CD4-positive, alpha-beta T cell (primary cell): Measurements from ENCODE around the gene SKIL. TPM values are rescaled to one million over a fixed set of nuclear protein-coding genes. Genes with fewer than 3 reads are reported as not detected.

Experiments
- ATAC-seq: fragments of 200-7000 bp; cut with Tn5 transposase; one replicate; pipeline ENCODE4 v1.10.0; 2022; ENCODE audit warnings: mild to moderate bottlenecking; ENCODE audit not compliant: poor library complexity
- CTCF ChIA-PET: fragments of 350-600 bp; sonication (Branson Sonifier 250); formaldehyde crosslinking; loops from one replicate; lab custom pipeline; 2021; ENCODE audit warnings: antibody characterized with exemption, inconsistent platforms; lab: Charles Lee
- POLR2A ChIA-PET: fragments of 350-600 bp; sonication (Branson Sonifier 250); formaldehyde crosslinking; loops from one replicate; lab custom pipeline; 2021; ENCODE audit warnings: antibody characterized with exemption, inconsistent platforms; lab: Charles Lee
- DNase-seq, 14 experiments: peaks; one replicate each; pipeline ENCODE4 v3.0.0-alpha.2; 2013 to 2020; ENCODE audit warnings: mixed read lengths in 2 of 14
- H3K27ac ChIP-seq, 2 donors: one replicate each; pipeline versions ENCODE4 v1.5.1 to v1.7.0; 2013; ENCODE audit warnings: low read length in 2 of 2, low read depth in 1 of 2, mild to moderate bottlenecking in 1 of 2
- H3K27me3 ChIP-seq, 2 experiments: 1 replicate in 1 of 2; 2 replicates in 1 of 2; pipeline versions ENCODE4 v1.6.1 to v1.7.0; 2013; ENCODE audit warnings: low read length in 2 of 2, control low read depth in 1 of 2, mild to moderate bottlenecking in 1 of 2, moderate library complexity in 1 of 2; ENCODE audit not compliant: insufficient read depth in 2 of 2, control insufficient read depth in 1 of 2
- H3K36me3 ChIP-seq: one replicate; pipeline ENCODE4 v1.6.1; 2013; ENCODE audit warnings: low read length, control low read depth; ENCODE audit not compliant: insufficient read depth
- H3K4me1 ChIP-seq: one replicate; pipeline ENCODE4 v1.6.1; 2013; ENCODE audit warnings: low read length, control low read depth; ENCODE audit not compliant: insufficient read depth
- H3K4me3 ChIP-seq: one replicate; pipeline ENCODE4 v1.5.1; 2013; ENCODE audit warnings: mild to moderate bottlenecking, low read length, moderate library complexity
- H3K9me3 ChIP-seq, 2 experiments: 1 replicate in 1 of 2; 2 replicates in 1 of 2; pipeline versions ENCODE4 v1.6.1 to v1.7.0; 2013; ENCODE audit warnings: low read length in 2 of 2, mild to moderate bottlenecking in 2 of 2, control low read depth in 1 of 2, moderate library complexity in 1 of 2; ENCODE audit not compliant: control insufficient read depth in 1 of 2, insufficient read depth in 1 of 2
- H3K27ac Mint-ChIP-seq: one replicate; pipeline ENCODE4 v1.8.0; 2020; ENCODE audit warnings: mixed read lengths
- H3K27me3 Mint-ChIP-seq: one replicate; pipeline ENCODE4 v1.8.0; 2021; ENCODE audit warnings: mixed read lengths
- H3K36me3 Mint-ChIP-seq: one replicate; pipeline ENCODE4 v1.8.0; 2021; ENCODE audit warnings: low read depth, mixed read lengths
- H3K4me1 Mint-ChIP-seq: one replicate; pipeline ENCODE4 v1.8.0; 2021; ENCODE audit warnings: low read depth, mixed read lengths
- H3K4me3 Mint-ChIP-seq: one replicate; pipeline ENCODE4 v1.8.0; 2020; ENCODE audit warnings: mild to moderate bottlenecking, mixed read lengths
- H3K9me3 Mint-ChIP-seq: one replicate; pipeline ENCODE4 v1.8.0; 2020; ENCODE audit warnings: mixed read lengths
- intact Hi-C, 2 experiments: fragments of 100-400 bp; cut with DNase I in 1 of 2; cut with micrococcal nuclease in 1 of 2; formaldehyde crosslinking; loops; one replicate each; pipeline versions ENCODE4 v1.15.1 to v1.9.0; 2023 to 2025; cut with DNase I, micrococcal nuclease
- total RNA-seq, 174 experiments: library from RNA in 2 of 174; stranded (reverse) in 2 of 174; gene quantifications; one replicate each; pipeline ENCODE4 v1.2.3 and lab custom pipeline; 2021 to 2026
- TF ChIP-seq, protein P1 (sequence below): fragments of 200-600 bp; IDR thresholded peaks from one replicate; pipeline ENCODE4 v1.8.0; 2022; ENCODE audit warnings: antibody characterized with exemption, mild to moderate bottlenecking

The SKIL gene
- total RNA-seq, 2 experiments from 2014 or later = 121 to 130 TPM

DNA sequence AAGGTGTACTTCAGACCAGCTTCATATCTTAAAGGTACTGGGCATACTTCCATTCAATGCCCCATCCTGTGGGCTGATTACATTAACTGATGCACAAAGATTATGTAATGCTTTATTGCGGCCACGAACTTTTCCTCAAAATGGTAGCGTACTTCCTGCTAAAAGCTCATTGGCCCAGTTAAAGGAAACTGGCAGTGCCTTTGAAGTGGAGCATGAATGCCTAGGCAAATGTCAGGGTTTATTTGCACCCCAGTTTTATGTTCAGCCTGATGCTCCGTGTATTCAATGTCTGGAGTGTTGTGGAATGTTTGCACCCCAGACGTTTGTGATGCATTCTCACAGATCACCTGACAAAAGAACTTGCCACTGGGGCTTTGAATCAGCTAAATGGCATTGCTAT is 3.4 kb downstream of the SKIL start:
- Mint-ChIP-seq H3K4me1 (peaks cover 61% of the 10 kb centered on the region), H3K27me3 (no peaks in the 10 kb centered on the region), H3K36me3 (peaks cover 84% of the 10 kb centered on the region), H3K27ac (peak overlapping the region; percentile 98), H3K9me3 (peaks cover 5% of the 10 kb centered on the region), H3K4me3 (peak overlapping the region; percentile 83)
- TF ChIP-seq, protein P1, sequence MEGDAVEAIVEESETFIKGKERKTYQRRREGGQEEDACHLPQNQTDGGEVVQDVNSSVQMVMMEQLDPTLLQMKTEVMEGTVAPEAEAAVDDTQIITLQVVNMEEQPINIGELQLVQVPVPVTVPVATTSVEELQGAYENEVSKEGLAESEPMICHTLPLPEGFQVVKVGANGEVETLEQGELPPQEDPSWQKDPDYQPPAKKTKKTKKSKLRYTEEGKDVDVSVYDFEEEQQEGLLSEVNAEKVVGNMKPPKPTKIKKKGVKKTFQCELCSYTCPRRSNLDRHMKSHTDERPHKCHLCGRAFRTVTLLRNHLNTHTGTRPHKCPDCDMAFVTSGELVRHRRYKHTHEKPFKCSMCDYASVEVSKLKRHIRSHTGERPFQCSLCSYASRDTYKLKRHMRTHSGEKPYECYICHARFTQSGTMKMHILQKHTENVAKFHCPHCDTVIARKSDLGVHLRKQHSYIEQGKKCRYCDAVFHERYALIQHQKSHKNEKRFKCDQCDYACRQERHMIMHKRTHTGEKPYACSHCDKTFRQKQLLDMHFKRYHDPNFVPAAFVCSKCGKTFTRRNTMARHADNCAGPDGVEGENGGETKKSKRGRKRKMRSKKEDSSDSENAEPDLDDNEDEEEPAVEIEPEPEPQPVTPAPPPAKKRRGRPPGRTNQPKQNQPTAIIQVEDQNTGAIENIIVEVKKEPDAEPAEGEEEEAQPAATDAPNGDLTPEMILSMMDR = no peak
- DNase-seq = no peak
- no peaks in the 10 kb centered on the region for H3K36me3 ChIP-seq
- H3K9me3 ChIP-seq = peaks cover 0 to 25% of the 10 kb centered on the region in 2 experiments
- no peaks in the 10 kb centered on the region for H3K27me3 ChIP-seq
- ATAC-seq = no peak
- no peak overlapping the region for H3K27ac ChIP-seq
- CTCF ChIA-PET = interaction anchor here (1.1 kb wide), 1 partner anchor 44 kb away, joined by 3 read pairs; no protein-coding TSS in a partner anchor
- POLR2A ChIA-PET = no interaction called here
- H3K4me1 ChIP-seq = peaks cover 37% of the 10 kb centered on the region
- H3K4me3 ChIP-seq = no peak overlapping the region
- intact Hi-C loops = no loop called here

DNA sequence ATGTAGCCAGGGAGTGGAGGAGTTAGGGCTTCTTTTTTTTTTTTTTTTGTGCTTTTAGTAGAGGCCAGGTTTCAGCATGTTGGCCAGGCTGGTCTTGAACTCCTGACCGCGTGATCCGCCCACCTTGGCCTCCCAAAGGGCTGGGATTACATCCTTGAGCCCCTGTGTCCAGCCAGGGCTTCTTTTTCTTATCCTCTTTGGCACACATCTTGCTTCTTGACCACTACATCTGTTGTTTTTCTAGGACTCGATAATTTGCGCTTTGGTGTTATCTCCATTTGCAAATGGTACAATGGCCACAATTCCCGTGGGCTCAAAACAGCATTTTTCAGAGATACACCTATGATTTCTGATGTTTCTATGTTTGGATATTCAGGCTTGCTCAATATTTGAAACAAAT is 4.2 kb downstream of the SKIL start:
- CTCF ChIA-PET = interaction anchor here (1.1 kb wide), 1 partner anchor 44 kb away, joined by 3 read pairs; no protein-coding TSS in a partner anchor
- H3K36me3 ChIP-seq = no peaks in the 10 kb centered on the region
- peaks cover 31% of the 10 kb centered on the region for H3K4me1 ChIP-seq
- Mint-ChIP-seq H3K27ac (peak overlapping the region; percentile 98), H3K36me3 (peaks cover 78% of the 10 kb centered on the region), H3K4me1 (peaks cover 54% of the 10 kb centered on the region), H3K4me3 (peak overlapping the region; percentile 30), H3K9me3 (peaks cover 5% of the 10 kb centered on the region), H3K27me3 (no peaks in the 10 kb centered on the region)
- H3K27me3 ChIP-seq = no peaks in the 10 kb centered on the region
- ATAC-seq (no peak), DNase-seq (no peak)
- TF ChIP-seq, protein P1 = no peak
- intact Hi-C loops = no loop called here
- H3K9me3 ChIP-seq = peaks cover 0 to 26% of the 10 kb centered on the region in 2 experiments
- no peak overlapping the region for H3K4me3 ChIP-seq
- no peak overlapping the region for H3K27ac ChIP-seq
- POLR2A ChIA-PET = no interaction called here

DNA sequence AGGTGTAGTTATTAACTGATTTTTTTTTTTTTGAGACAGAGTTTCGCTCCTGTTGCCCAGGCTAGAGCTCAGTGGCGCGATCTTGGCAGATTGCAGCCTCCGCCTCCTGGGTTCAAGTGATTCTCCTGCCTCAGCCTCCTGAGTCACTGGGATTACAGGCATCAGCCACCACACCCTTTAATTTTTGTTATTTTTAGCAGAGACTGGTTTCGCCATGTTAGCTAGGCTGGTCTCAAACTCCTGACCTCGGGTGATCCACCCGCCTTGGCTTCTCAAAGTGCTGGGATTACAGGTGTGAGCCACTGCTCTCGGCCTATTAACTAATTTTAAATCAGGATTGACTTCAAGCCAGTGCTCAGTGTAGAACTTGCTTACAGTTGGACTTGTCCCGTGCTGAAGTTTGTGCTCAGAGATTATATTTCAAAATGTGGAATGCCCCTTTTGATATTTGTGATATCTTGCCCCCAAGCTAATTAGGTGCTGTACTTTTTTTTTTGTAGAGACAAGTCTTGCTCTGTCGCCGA is 6.0 kb downstream of the SKIL start:
- Mint-ChIP-seq H3K4me1 (peaks cover 50% of the 10 kb centered on the region), H3K36me3 (peaks cover 76% of the 10 kb centered on the region), H3K4me3 (no peak overlapping the region), H3K27me3 (no peaks in the 10 kb centered on the region), H3K9me3 (peaks cover 5% of the 10 kb centered on the region), H3K27ac (no peak overlapping the region)
- Histone ChIP-seq H3K36me3 (no peaks in the 10 kb centered on the region), H3K27ac (no peak overlapping the region), H3K9me3 (peaks cover 0 to 26% of the 10 kb centered on the region in 2 experiments), H3K27me3 (no peaks in the 10 kb centered on the region), H3K4me1 (peaks cover 22% of the 10 kb centered on the region), H3K4me3 (no peak overlapping the region)
- TF ChIP-seq, protein P1 = no peak
- CTCF ChIA-PET = no interaction called here
- POLR2A ChIA-PET = no interaction called here
- intact Hi-C loops = no loop called here
- DNase-seq (no peak), ATAC-seq (no peak)
